HEK293 (cell line): ENCODE results near the gene FRMD3.

Experiments
- CTCF ChIA-PET: fragments of 350-600 bp; formaldehyde crosslinking; extraction: SDS; loops from one replicate; lab custom pipeline; 2021; ENCODE audit warnings: antibody characterized with exemption; lab: Yijun Ruan, JAX
- POLR2A ChIA-PET: fragments of 300-600 bp; formaldehyde crosslinking; extraction: SDS; loops from one replicate; lab custom pipeline; 2020; ENCODE audit warnings: antibody characterized with exemption, inconsistent platforms; lab: Yijun Ruan, JAX
- H3K27ac ChIP-seq: fragments of 200-500 bp; sonication (Bioruptor generic); 2 replicates; pipeline ENCODE4 v1.5.1; 2014; ENCODE audit warnings: low read depth, low read length, control low read depth, inconsistent platforms; ENCODE audit errors: extremely low read depth
- H3K36me3 ChIP-seq, 2 experiments: fragments of 200-500 bp in 1 of 2; sonication (Bioruptor generic) in 1 of 2; 1 replicate in 1 of 2; 2 replicates in 1 of 2; pipeline ENCODE4 v1.5.1; 2014 to 2017; ENCODE audit warnings: inconsistent platforms in 2 of 2, low read length in 2 of 2; ENCODE audit not compliant: control insufficient read depth in 2 of 2, insufficient read depth in 1 of 2
- H3K4me1 ChIP-seq: fragments of 200-500 bp; sonication (Bioruptor generic); 2 replicates; pipeline ENCODE4 v1.5.1; 2014; ENCODE audit warnings: mild to moderate bottlenecking, low read length, inconsistent platforms; ENCODE audit not compliant: control insufficient read depth, insufficient read depth
- H3K4me3 ChIP-seq: 2 replicates; pipeline ENCODE4 v1.5.1; 2011; ENCODE audit warnings: low read depth, mild to moderate bottlenecking, control low read depth, low read length, moderate library complexity
- H3K9me3 ChIP-seq: fragments of 200-500 bp; sonication (Bioruptor generic); 2 replicates; pipeline ENCODE4 v1.5.1; 2014; ENCODE audit warnings: low read depth, low read length, inconsistent platforms; ENCODE audit not compliant: control insufficient read depth, insufficient read depth
- GLIS2 ChIP-seq: fragments of 450-650 bp; formaldehyde crosslinking; IDR thresholded peaks from 2 replicates; pipeline ENCODE4 v1.5.1; 2016; ENCODE audit warnings: missing biosample characterization, missing genetic modification characterization
- IKZF3 ChIP-seq: fragments of 450-650 bp; IDR thresholded peaks from 2 replicates; pipeline ENCODE4 v1.5.0; 2018; ENCODE audit warnings: missing biosample characterization, mild to moderate bottlenecking, missing genetic modification characterization, moderate library complexity
- KLF10 ChIP-seq: fragments of 450-650 bp; IDR thresholded peaks from 2 replicates; pipeline ENCODE4 v1.5.1; 2018; ENCODE audit warnings: missing biosample characterization, mild to moderate bottlenecking, missing genetic modification characterization
- MEIS1 ChIP-seq: sonication (generic); formaldehyde crosslinking; IDR thresholded peaks from 2 replicates; pipeline ENCODE4 v1.8.1; 2022; ENCODE audit warnings: missing genetic modification reagents, mild to moderate bottlenecking, borderline replicate concordance
- MZF1 ChIP-seq: fragments of 450-650 bp; formaldehyde crosslinking; IDR thresholded peaks from 2 replicates; pipeline ENCODE4 v1.5.1; 2017; ENCODE audit warnings: missing biosample characterization, missing genetic modification characterization, borderline replicate concordance
- TRIM28 ChIP-seq: IDR thresholded peaks from 2 replicates; pipeline ENCODE4 v1.6.1; 2011; ENCODE audit warnings: low read length, control low read depth, borderline replicate concordance
- ZIC2 ChIP-seq: fragments of 450-650 bp; formaldehyde crosslinking; IDR thresholded peaks from 2 replicates; pipeline ENCODE4 v1.5.1; 2016; ENCODE audit warnings: missing biosample characterization, missing genetic modification characterization
- ZNF354C ChIP-seq: fragments of 450-650 bp; formaldehyde crosslinking; IDR thresholded peaks from 2 replicates; pipeline ENCODE4 v1.5.1; 2016; ENCODE audit warnings: missing biosample characterization, missing genetic modification characterization, low read depth, borderline replicate concordance
- ZNF561 ChIP-seq: fragments of 450-650 bp; IDR thresholded peaks from 2 replicates; pipeline ENCODE4 v1.5.1; 2018; ENCODE audit warnings: missing biosample characterization, missing genetic modification characterization, borderline replicate concordance
- ZNF747 ChIP-seq: fragments of 450-650 bp; formaldehyde crosslinking; IDR thresholded peaks from 2 replicates; pipeline ENCODE4 v1.5.1; 2016; ENCODE audit warnings: missing biosample characterization, missing genetic modification characterization
- ZNF830 ChIP-seq: fragments of 450-650 bp; IDR thresholded peaks from 2 replicates; pipeline ENCODE4 v1.5.0; 2018; ENCODE audit warnings: missing biosample characterization, missing genetic modification characterization, low read depth, mild to moderate bottlenecking, moderate library complexity
- ZSCAN23 ChIP-seq: fragments of 450-650 bp; formaldehyde crosslinking; IDR thresholded peaks from 2 replicates; pipeline ENCODE4 v1.5.1; 2016; ENCODE audit warnings: missing biosample characterization, missing genetic modification characterization
- TF ChIP-seq, protein P1 (sequence below): fragments of 450-650 bp; formaldehyde crosslinking; optimal IDR thresholded peaks from 2 replicates; pipeline ENCODE3; 2016; ENCODE audit warnings: missing biosample characterization, mild to moderate bottlenecking, missing genetic modification characterization
- TF ChIP-seq, protein P2 (sequence below): fragments of 450-650 bp; formaldehyde crosslinking; IDR thresholded peaks from 2 replicates; pipeline ENCODE4 v1.5.1; 2016; ENCODE audit warnings: missing biosample characterization, missing genetic modification characterization, low read depth
- TF ChIP-seq, protein P3 (sequence below): fragments of 450-650 bp; formaldehyde crosslinking; IDR thresholded peaks from 2 replicates; pipeline ENCODE4 v1.5.1; 2017; ENCODE audit warnings: missing biosample characterization, mild to moderate bottlenecking, missing genetic modification characterization, moderate library complexity
- TF ChIP-seq, protein P4 (sequence below): fragments of 450-650 bp; formaldehyde crosslinking; IDR thresholded peaks from 2 replicates; pipeline ENCODE4 v1.5.1; 2016; ENCODE audit warnings: missing biosample characterization, missing genetic modification characterization
- TF ChIP-seq, protein P5 (sequence below): fragments of 450-650 bp; formaldehyde crosslinking; IDR thresholded peaks from 2 replicates; pipeline ENCODE4 v1.5.1; 2017; ENCODE audit warnings: missing biosample characterization, missing genetic modification characterization
- TF ChIP-seq, protein P6 (sequence below): fragments of 450-650 bp; formaldehyde crosslinking; IDR thresholded peaks from 2 replicates; pipeline ENCODE4 v1.5.1; 2016; ENCODE audit warnings: missing biosample characterization, missing genetic modification characterization, low read depth

Gene FRMD3

DNA sequence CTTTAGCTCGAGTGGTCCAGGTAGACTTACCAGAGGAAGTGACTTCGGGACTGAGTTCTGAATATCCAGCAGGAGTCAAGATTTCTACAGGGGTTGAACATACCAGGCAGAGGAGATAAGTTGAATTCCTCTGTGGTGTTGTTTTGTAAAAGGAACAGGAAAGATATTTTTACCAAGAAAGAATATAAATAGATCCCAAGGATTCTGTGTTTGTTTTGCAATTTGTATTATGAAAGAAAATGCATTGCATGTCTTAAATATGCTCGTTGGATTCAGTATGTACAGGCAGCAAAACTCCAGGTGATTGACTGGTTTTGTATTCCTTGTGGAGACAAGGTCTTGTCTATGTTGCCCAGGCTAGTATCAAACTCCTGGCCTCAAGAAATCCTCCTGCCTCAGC is 197.8 kb downstream of the FRMD3 start:
- Histone ChIP-seq H3K27ac (no peak overlapping the region), H3K9me3 (no peaks in the 10 kb centered on the region), H3K4me1 (no peaks in the 10 kb centered on the region), H3K36me3 (no peaks in the 10 kb centered on the region), H3K4me3 (no peak overlapping the region)
- CTCF ChIA-PET: interaction anchor here (0.6 to 1.6 kb wide), 3 partner anchors 11 to 234 kb away, joined by 3 to 10 read pairs (median 3); no protein-coding TSS in a partner anchor
- TF ChIP-seq, protein P1, sequence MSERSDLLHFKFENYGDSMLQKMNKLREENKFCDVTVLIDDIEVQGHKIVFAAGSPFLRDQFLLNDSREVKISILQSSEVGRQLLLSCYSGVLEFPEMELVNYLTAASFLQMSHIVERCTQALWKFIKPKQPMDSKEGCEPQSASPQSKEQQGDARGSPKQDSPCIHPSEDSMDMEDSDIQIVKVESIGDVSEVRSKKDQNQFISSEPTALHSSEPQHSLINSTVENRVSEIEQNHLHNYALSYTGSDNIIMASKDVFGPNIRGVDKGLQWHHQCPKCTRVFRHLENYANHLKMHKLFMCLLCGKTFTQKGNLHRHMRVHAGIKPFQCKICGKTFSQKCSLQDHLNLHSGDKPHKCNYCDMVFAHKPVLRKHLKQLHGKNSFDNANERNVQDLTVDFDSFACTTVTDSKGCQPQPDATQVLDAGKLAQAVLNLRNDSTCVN: no peak
- TF ChIP-seq TRIM28 (no peak), ZNF561 (tag by site-specific recombination) (no peak), MEIS1 (CRISPR knock-in tag) (no peak), GLIS2 (tag by site-specific recombination) (no peak), KLF10 (tag by site-specific recombination) (no peak), ZIC2 (tag by site-specific recombination) (no peak), ZNF830 (tag by site-specific recombination) (no peak), ZNF747 (tag by site-specific recombination) (no peak)
- TF ChIP-seq, protein P2, sequence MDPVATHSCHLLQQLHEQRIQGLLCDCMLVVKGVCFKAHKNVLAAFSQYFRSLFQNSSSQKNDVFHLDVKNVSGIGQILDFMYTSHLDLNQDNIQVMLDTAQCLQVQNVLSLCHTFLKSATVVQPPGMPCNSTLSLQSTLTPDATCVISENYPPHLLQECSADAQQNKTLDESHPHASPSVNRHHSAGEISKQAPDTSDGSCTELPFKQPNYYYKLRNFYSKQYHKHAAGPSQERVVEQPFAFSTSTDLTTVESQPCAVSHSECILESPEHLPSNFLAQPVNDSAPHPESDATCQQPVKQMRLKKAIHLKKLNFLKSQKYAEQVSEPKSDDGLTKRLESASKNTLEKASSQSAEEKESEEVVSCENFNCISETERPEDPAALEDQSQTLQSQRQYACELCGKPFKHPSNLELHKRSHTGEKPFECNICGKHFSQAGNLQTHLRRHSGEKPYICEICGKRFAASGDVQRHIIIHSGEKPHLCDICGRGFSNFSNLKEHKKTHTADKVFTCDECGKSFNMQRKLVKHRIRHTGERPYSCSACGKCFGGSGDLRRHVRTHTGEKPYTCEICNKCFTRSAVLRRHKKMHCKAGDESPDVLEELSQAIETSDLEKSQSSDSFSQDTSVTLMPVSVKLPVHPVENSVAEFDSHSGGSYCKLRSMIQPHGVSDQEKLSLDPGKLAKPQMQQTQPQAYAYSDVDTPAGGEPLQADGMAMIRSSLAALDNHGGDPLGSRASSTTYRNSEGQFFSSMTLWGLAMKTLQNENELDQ (tag by site-specific recombination): no peak
- TF ChIP-seq, protein P3, sequence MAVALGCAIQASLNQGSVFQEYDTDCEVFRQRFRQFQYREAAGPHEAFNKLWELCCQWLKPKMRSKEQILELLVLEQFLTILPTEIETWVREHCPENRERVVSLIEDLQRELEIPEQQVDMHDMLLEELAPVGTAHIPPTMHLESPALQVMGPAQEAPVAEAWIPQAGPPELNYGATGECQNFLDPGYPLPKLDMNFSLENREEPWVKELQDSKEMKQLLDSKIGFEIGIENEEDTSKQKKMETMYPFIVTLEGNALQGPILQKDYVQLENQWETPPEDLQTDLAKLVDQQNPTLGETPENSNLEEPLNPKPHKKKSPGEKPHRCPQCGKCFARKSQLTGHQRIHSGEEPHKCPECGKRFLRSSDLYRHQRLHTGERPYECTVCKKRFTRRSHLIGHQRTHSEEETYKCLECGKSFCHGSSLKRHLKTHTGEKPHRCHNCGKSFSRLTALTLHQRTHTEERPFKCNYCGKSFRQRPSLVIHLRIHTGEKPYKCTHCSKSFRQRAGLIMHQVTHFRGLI (tag by site-specific recombination): no peak
- TF ChIP-seq, protein P4, sequence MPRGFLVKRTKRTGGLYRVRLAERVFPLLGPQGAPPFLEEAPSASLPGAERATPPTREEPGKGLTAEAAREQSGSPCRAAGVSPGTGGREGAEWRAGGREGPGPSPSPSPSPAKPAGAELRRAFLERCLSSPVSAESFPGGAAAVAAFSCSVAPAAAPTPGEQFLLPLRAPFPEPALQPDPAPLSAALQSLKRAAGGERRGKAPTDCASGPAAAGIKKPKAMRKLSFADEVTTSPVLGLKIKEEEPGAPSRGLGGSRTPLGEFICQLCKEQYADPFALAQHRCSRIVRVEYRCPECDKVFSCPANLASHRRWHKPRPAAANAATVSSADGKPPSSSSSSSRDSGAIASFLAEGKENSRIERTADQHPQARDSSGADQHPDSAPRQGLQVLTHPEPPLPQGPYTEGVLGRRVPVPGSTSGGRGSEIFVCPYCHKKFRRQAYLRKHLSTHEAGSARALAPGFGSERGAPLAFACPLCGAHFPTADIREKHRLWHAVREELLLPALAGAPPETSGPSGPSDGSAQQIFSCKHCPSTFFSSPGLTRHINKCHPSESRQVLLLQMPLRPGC (tag by site-specific recombination): no peak
- POLR2A ChIA-PET: no interaction called here

DNA sequence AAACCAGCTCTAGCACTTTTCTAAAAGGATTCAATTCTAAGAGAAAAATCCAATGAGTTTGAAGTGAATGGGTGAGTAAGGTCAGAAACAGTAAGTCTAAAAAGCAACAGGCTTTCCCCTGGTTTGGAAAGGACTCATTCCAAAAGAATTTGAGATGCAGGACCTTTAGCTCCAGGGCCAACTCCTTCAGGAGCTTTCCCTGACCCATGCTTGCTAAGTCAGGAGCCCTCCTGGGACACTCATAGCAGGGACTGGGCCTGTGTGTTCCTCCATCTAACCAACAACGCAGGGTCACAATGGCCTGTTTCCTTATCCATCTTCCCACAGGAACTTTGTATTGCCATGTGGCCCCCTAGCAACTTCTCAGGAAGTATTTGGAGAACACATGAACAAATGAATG is 198.8 kb downstream of the FRMD3 start:
- H3K4me3 ChIP-seq: no peak overlapping the region
- CTCF ChIA-PET: interaction anchor here (0.6 to 1.6 kb wide), 6 partner anchors 9 to 281 kb away, joined by 3 to 10 read pairs (median 3); no protein-coding TSS in a partner anchor
- TF ChIP-seq MZF1 (tag by site-specific recombination): no peak
- TF ChIP-seq ZNF354C (tag by site-specific recombination): no peak
- no peak for TF ChIP-seq ZSCAN23 (tag by site-specific recombination)

DNA sequence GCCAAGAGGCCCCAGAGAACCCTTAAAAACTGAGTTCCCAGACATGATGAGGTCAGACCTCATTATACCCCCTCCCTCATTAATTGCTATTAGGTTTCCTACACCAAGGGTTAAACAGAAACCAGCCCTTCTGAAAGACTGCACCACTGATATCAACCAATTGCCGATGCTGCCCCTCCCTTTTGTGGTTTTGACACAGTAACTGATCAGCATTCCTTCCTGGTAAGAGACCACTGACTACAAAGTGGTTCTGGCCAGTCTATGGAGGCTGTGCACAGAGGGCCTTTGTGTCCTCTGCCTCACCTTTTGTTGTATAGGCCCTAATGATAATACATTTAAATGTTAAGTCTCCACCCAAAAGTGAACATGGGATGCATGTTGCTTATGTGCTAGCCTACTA is 201.5 kb downstream of the FRMD3 start:
- no peaks in the 10 kb centered on the region for H3K4me1 ChIP-seq
- no peak overlapping the region for H3K27ac ChIP-seq
- H3K36me3 ChIP-seq: no peaks in the 10 kb centered on the region
- no peak overlapping the region for H3K4me3 ChIP-seq
- ChIA-PET POLR2A (no interaction called here), CTCF (interaction anchor here (1.1 to 4.4 kb wide), 4 partner anchors 10 to 249 kb away, joined by 3 to 91 read pairs (median 6); no protein-coding TSS in a partner anchor)
- H3K9me3 ChIP-seq: no peaks in the 10 kb centered on the region
- TF ChIP-seq IKZF3: no peak
- TF ChIP-seq, protein P5, sequence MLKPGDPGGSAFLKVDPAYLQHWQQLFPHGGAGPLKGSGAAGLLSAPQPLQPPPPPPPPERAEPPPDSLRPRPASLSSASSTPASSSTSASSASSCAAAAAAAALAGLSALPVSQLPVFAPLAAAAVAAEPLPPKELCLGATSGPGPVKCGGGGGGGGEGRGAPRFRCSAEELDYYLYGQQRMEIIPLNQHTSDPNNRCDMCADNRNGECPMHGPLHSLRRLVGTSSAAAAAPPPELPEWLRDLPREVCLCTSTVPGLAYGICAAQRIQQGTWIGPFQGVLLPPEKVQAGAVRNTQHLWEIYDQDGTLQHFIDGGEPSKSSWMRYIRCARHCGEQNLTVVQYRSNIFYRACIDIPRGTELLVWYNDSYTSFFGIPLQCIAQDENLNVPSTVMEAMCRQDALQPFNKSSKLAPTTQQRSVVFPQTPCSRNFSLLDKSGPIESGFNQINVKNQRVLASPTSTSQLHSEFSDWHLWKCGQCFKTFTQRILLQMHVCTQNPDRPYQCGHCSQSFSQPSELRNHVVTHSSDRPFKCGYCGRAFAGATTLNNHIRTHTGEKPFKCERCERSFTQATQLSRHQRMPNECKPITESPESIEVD (tag by site-specific recombination): no peak
- TF ChIP-seq MEIS1 (CRISPR knock-in tag): no peak
- TF ChIP-seq ZSCAN23 (tag by site-specific recombination): no peak
- TF ChIP-seq, protein P6, sequence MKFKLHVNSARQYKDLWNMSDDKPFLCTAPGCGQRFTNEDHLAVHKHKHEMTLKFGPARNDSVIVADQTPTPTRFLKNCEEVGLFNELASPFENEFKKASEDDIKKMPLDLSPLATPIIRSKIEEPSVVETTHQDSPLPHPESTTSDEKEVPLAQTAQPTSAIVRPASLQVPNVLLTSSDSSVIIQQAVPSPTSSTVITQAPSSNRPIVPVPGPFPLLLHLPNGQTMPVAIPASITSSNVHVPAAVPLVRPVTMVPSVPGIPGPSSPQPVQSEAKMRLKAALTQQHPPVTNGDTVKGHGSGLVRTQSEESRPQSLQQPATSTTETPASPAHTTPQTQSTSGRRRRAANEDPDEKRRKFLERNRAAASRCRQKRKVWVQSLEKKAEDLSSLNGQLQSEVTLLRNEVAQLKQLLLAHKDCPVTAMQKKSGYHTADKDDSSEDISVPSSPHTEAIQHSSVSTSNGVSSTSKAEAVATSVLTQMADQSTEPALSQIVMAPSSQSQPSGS (tag by site-specific recombination): no peak

More for the DNA sequence above, 198.8 kb downstream of the FRMD3 start:
- no peaks in the 10 kb centered on the region for H3K4me1 ChIP-seq
- no peak overlapping the region for H3K27ac ChIP-seq
- H3K9me3 ChIP-seq: no peaks in the 10 kb centered on the region
- no peaks in the 10 kb centered on the region for H3K36me3 ChIP-seq
- POLR2A ChIA-PET: no interaction called here
